Duodenal mucosa (tissue), 2 donors: ENCODE data around the gene FSTL4.

Experiments
- H3K27ac ChIP-seq: one replicate; pipeline ENCODE4 v1.7.0; 2013; ENCODE audit warnings: low read depth, low read length
- H3K27me3 ChIP-seq, 2 donors: one replicate each; pipeline ENCODE4 v1.7.0; 2013; ENCODE audit warnings: low read length in 2 of 2, control low read depth in 1 of 2; ENCODE audit not compliant: insufficient read depth in 2 of 2, control insufficient read depth in 1 of 2
- H3K36me3 ChIP-seq, 2 donors: one replicate each; pipeline ENCODE4 v1.7.0; 2013; ENCODE audit warnings: low read length in 2 of 2, control low read depth in 1 of 2; ENCODE audit not compliant: insufficient read depth in 2 of 2, control insufficient read depth in 1 of 2
- H3K4me1 ChIP-seq, 2 donors: one replicate each; pipeline ENCODE4 v1.7.0; 2013; ENCODE audit warnings: low read length in 2 of 2, control low read depth in 1 of 2; ENCODE audit not compliant: insufficient read depth in 2 of 2, control insufficient read depth in 1 of 2
- H3K4me3 ChIP-seq, 2 donors: one replicate each; pipeline ENCODE4 v1.7.0; 2013; ENCODE audit warnings: low read length in 2 of 2, low read depth in 1 of 2
- H3K9ac ChIP-seq, 2 donors: one replicate each; pipeline ENCODE4 v1.7.0; 2013; ENCODE audit warnings: low read length in 2 of 2, low read depth in 1 of 2
- H3K9me3 ChIP-seq, 2 donors: one replicate each; pipeline ENCODE4 v1.7.0; 2013; ENCODE audit warnings: low read length in 2 of 2, control low read depth in 1 of 2; ENCODE audit not compliant: control insufficient read depth in 1 of 2

Gene FSTL4

GRCh38 chr5:133641683-133642082 lies 29.3 kb upstream of the FSTL4 start:
- no peak overlapping the region for H3K9ac ChIP-seq
- no peaks in the 10 kb centered on the region for H3K4me1 ChIP-seq
- H3K9me3 ChIP-seq, result no peaks in the 10 kb centered on the region

GRCh38 chr5:133639850-133640528 lies 27.6 kb upstream of the FSTL4 start:
- H3K9me3 ChIP-seq, result no peaks in the 10 kb centered on the region
- H3K4me1 ChIP-seq, result no peaks in the 10 kb centered on the region
- H3K27ac ChIP-seq, result no peak overlapping the region
- peaks cover 3 to 7% of the 10 kb centered on the region in 2 donors for H3K27me3 ChIP-seq
- H3K9ac ChIP-seq, result no peak overlapping the region
- no peak overlapping the region for H3K4me3 ChIP-seq
- no peaks in the 10 kb centered on the region for H3K36me3 ChIP-seq

More at GRCh38 chr5:133641683-133642082, 29.3 kb upstream of the FSTL4 start:
- no peak overlapping the region for H3K27ac ChIP-seq
- H3K36me3 ChIP-seq, result no peaks in the 10 kb centered on the region
- no peak overlapping the region for H3K4me3 ChIP-seq
- H3K27me3 ChIP-seq, result peaks cover 7% of the 10 kb centered on the region in 2 donors

GRCh38 chr5:133638436-133638835 lies 26.1 kb upstream of the FSTL4 start:
- no peaks in the 10 kb centered on the region for H3K9me3 ChIP-seq
- H3K4me1 ChIP-seq, result no peaks in the 10 kb centered on the region
- H3K27ac ChIP-seq, result no peak overlapping the region
- no peak overlapping the region for H3K9ac ChIP-seq
- no peaks in the 10 kb centered on the region for H3K36me3 ChIP-seq
- no peak overlapping the region for H3K4me3 ChIP-seq
- H3K27me3 ChIP-seq, result peaks cover 6 to 7% of the 10 kb centered on the region in 2 donors

- no peak overlapping the region for H3K27ac ChIP-seq
- no peak overlapping the region for H3K4me3 ChIP-seq
- peaks cover 6% of the 10 kb centered on the region in 2 donors for H3K27me3 ChIP-seq
- H3K9me3 ChIP-seq, result no peaks in the 10 kb centered on the region
- no peak overlapping the region for H3K9ac ChIP-seq
- no peaks in the 10 kb centered on the region for H3K36me3 ChIP-seq
- H3K4me1 ChIP-seq, result no peaks in the 10 kb centered on the region
Measured at GRCh38 chr5:133637206-133637605, 24.9 kb upstream of the FSTL4 start.

GRCh38 chr5:133635051-133635450 lies 22.7 kb upstream of the FSTL4 start:
- no peaks in the 10 kb centered on the region for H3K4me1 ChIP-seq

GRCh38 chr5:133627180-133627579 lies 14.8 kb upstream of the FSTL4 start:
- H3K36me3 ChIP-seq, result no peaks in the 10 kb centered on the region
- H3K27ac ChIP-seq, result no peak overlapping the region
- H3K9me3 ChIP-seq, result no peaks in the 10 kb centered on the region
- no peaks in the 10 kb centered on the region for H3K27me3 ChIP-seq
- no peaks in the 10 kb centered on the region for H3K4me1 ChIP-seq
- no peak overlapping the region for H3K9ac ChIP-seq
- H3K4me3 ChIP-seq, result no peak overlapping the region

More at GRCh38 chr5:133635051-133635450, 22.7 kb upstream of the FSTL4 start:
- no peak overlapping the region for H3K9ac ChIP-seq
- peaks cover 2 to 6% of the 10 kb centered on the region in 2 donors for H3K27me3 ChIP-seq
- no peaks in the 10 kb centered on the region for H3K9me3 ChIP-seq
- no peak overlapping the region for H3K4me3 ChIP-seq
- no peak overlapping the region for H3K27ac ChIP-seq
- no peaks in the 10 kb centered on the region for H3K36me3 ChIP-seq

- no peak overlapping the region for H3K4me3 ChIP-seq
- H3K36me3 ChIP-seq, result no peaks in the 10 kb centered on the region
- no peaks in the 10 kb centered on the region for H3K27me3 ChIP-seq
- no peak overlapping the region for H3K27ac ChIP-seq
- H3K9me3 ChIP-seq, result no peaks in the 10 kb centered on the region
- no peaks in the 10 kb centered on the region for H3K4me1 ChIP-seq
- H3K9ac ChIP-seq, result no peak overlapping the region
Measured at GRCh38 chr5:133624316-133624715, 12.0 kb upstream of the FSTL4 start.

- no peak overlapping the region for H3K4me3 ChIP-seq
- no peaks in the 10 kb centered on the region for H3K36me3 ChIP-seq
- peaks cover 10 to 16% of the 10 kb centered on the region in 2 donors for H3K27me3 ChIP-seq
- no peaks in the 10 kb centered on the region for H3K9me3 ChIP-seq
- peaks cover 0 to 7% of the 10 kb centered on the region in 2 donors for H3K4me1 ChIP-seq
- H3K27ac ChIP-seq, result no peak overlapping the region
- H3K9ac ChIP-seq, result no peak overlapping the region
Measured at GRCh38 chr5:133618141-133618540, 5.8 kb upstream of the FSTL4 start.

- Histone ChIP-seq H3K4me3 (no peak overlapping the region), H3K27ac (no peak overlapping the region), H3K9me3 (no peaks in the 10 kb centered on the region), H3K36me3 (no peaks in the 10 kb centered on the region), H3K27me3 (peaks cover 46 to 48% of the 10 kb centered on the region in 2 donors), H3K4me1 (peaks cover 5 to 16% of the 10 kb centered on the region in 2 donors), H3K9ac (no peak overlapping the region)
Measured at GRCh38 chr5:133613743-133614142, 1.4 kb upstream of the FSTL4 start.

- H3K9ac ChIP-seq, result no peak overlapping the region
- H3K9me3 ChIP-seq, result no peaks in the 10 kb centered on the region
- H3K27ac ChIP-seq, result no peak overlapping the region
- peaks cover 5 to 16% of the 10 kb centered on the region in 2 donors for H3K4me1 ChIP-seq
- H3K4me3 ChIP-seq, result no peak overlapping the region
- peaks cover 46 to 54% of the 10 kb centered on the region in 2 donors for H3K27me3 ChIP-seq
- no peaks in the 10 kb centered on the region for H3K36me3 ChIP-seq
Measured at GRCh38 chr5:133613184-133613583, 843 bp upstream of the FSTL4 start.
